ENCODE measurements around the gene LLPH.

LLPH gene

GRCh38 chr12:66085998-66086397, 44.6 kb downstream of the LLPH start:
- no peak for DNase-seq

GRCh38 chr12:66085213-66085612, 45.3 kb downstream of the LLPH start:
- no peak for DNase-seq

GRCh38 chr12:66083766-66084165, 46.8 kb downstream of the LLPH start:
- DNase-seq: no peak

GRCh38 chr12:66082744-66083143, 47.8 kb downstream of the LLPH start:
- no peak for DNase-seq

- DNase-seq: no peak
These were observed 49.8 kb downstream of the LLPH start for GRCh38 chr12:66080791-66081190.

GRCh38 chr12:66077542-66077941, 53.0 kb downstream of the LLPH start:
- no peak for DNase-seq

- DNase-seq: no peak
These were observed 56.0 kb downstream of the LLPH start for GRCh38 chr12:66074561-66074960.

GRCh38 chr12:66072566-66072965, 58.0 kb downstream of the LLPH start:
- no peak for DNase-seq

- no peak for DNase-seq
These were observed 58.4 kb downstream of the LLPH start for GRCh38 chr12:66072135-66072534.

- DNase-seq: no peak
These were observed 59.0 kb downstream of the LLPH start for GRCh38 chr12:66071549-66071948.

- DNase-seq: no peak
These were observed 60.0 kb downstream of the LLPH start for GRCh38 chr12:66070378-66071120.

GRCh38 chr12:66066929-66067523, 63.5 kb downstream of the LLPH start:
- no peak for DNase-seq

Measured in GF-D8 (cell line).